Activated CD8-positive, alpha-beta memory T cell treated with anti-CD3 and anti-CD28 coated beads, Interleukin-2, amount 50 U/mL, for 1 hour (primary cell): ENCODE measurements around the gene SAFB.
"Not testable (repeated sequence)": the region's sequence is repeated elsewhere in the genome, so short reads cannot be mapped to it uniquely, and the experiment has no call there.

Experiments used
- DNase-seq: peaks from one replicate; pipeline ENCODE4 v3.0.0-alpha.2; 2020; ENCODE audit errors: extremely low read depth

The SAFB gene

DNA sequence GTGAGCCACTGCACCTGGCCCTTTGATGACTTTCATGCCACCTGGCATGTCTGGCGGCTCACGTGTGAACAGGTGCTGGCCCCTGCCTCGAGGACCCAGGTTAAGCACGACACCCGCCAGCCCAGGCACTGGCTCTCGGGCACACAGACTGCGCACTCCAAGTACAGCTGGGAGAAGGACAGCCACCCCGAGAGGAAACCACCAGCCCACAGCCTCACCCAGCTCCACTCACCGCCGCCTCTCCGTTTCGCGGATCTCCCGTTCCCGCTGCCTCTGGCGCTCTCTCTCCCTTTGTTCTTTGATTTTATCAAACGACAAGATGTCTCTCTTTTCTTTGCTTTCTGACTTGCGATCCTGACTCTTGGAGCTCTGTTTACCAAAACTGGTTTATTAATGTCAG, 27.8 kb upstream of the SAFB start:
- DNase-seq, result no peak

DNA sequence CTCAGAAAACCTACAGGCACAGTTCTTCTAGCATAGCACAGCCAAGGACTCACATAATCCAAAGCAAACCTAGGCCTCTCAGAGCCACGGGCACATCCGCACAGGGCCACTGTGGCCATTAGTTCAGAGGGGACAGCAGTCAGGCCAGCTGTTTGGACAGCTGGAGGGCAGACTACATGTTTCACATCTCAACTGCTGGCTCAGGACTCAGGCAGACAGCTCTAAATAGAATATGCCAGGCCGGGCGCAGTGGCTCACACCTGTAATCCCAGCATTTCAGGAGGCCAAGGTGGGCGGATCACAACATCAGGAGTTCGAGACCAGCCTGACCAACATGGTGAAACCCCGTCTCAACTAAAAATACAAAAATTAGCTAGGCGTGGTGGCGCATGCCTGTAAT, 27.1 kb upstream of the SAFB start:
- DNase-seq, result no peak

DNA sequence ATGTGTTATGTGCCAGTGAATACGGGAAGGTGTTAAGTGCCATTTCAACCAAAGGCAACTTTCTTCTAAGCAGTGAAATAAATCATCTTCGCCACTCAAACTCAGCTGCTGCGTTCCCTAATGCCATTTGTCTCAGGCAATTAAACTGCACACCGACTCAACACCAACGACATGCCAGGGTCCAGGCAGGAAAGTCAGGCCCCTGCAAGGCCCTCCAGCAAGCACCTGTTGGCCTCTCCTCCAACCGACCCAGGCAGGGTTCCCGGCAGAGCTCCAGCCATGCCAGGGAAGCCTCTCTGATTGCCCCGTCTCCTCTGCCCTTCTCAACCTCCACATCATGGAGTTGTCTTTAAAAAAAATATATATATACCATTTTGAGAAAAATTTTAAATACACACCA, 22.1 kb upstream of the SAFB start:
- no peak for DNase-seq

DNA sequence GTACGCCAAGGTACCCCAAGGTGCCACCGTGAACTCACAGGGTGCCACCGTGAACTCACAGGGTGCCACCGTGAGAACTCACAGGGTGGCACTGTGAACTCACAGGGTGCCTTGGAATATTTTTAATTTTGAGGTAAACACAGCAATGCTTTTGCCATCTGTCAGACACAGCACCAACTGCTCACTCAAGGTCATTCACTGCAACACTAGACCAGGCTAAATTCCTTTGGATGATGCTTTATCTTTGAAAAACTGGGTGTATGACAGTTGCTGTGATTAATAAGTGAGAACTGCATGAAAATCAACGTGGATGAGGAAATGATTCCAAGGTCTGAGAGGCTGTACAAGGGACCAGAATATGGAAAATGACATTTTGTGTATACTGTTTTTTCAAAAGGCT, 19.3 kb upstream of the SAFB start:
- no peak for DNase-seq

DNA sequence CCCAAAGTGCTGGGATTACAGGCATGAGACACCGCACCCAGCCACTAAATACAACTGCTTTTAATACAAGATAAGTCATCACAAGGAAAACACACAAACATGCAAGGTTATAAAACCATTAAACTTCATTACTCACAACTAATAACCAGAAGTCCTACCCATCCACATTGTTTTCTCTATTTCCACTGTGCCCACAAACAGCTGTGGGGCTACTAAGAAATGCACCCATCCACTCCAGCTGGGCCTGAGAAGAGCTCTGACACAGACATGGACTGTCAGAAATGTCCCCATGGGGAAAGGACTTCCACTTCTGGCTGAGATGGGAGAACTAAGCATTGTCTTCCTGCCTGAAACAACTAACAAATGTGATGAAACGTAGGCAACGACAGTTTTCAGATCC, 17.5 kb upstream of the SAFB start:
- no peak for DNase-seq

DNA sequence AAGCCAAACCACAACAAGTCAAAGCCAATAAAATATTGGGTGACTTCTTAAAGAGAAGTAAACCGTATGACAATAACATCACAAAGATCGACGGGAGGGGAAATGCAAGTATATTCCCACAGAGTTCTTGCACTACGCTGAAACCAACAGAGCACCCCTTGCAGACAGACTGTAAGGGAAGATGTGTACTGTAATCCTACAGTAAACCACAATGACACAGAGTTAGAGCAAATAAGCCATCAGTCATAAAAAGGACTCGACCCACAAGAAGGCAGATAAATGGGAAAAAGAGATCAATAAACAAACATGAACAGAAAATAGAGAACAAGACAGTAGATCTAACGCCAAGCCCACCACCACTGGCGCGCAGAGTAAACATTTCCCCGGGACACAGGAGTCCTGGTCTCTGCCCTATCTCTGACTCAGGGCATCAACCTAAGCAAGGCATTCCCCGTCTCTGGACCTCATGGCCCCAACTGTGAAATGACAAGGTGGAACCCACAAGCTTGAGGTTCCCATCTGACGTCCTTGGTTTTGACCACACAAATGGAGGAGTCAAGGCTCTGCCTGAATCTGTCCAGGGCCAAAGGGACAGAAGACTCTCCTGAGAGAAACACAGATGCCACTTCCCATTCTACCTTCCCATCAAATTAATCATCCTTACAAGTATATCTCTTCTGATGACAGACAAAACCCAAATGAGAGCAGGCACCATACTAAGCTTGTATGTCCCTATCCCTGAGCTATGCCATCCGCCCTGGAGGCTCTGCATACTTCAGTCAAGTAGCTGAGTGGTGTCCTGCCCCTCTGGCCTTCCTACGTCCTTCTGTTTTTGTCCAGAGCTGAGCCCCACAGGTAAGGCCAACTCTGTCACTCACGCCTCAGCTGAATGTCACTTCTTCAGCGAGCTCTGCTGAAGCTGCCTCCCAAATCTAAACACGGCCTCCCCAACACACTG, 15.3 kb upstream of the SAFB start:
- no peak for DNase-seq

DNA sequence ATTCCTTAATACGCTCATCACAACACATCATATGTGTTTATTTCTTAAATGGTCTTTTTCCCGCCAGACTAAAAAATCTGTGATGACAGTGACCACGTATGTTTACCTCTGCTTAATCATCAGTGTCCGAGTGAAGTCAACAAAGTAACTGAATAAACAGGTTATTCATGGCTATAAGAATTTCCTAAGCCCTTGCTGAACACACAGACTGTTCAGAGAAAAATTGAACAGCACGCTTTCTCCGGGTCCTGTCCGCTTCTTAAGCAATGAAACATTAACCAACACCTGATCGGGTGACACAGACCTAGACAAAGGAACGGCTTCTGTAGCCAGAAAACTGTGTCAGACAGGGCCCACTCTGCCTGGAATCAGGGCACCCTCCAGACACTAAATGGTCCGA, 14.6 kb upstream of the SAFB start:
- DNase-seq, result no peak

DNA sequence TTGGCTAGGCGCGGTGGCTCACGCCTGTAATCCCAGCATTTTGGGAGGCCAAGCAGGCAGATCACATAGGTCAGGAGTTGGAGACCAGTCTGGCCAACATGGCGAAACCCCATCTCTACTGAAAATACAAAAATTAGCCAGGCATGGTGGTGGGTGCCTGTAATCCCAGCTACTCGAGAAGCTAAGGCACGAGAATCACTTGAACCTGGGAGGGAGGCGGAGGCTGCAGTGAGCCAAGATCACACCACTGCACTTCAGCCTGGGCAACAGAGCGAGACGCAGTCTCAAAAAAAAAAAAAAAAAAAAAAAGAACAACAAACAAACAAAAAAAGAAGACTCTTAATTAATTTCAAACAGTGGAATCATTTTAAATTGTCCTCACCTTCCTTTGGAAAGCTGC, 14.1 kb upstream of the SAFB start:
- not testable (repeated sequence) for DNase-seq

DNA sequence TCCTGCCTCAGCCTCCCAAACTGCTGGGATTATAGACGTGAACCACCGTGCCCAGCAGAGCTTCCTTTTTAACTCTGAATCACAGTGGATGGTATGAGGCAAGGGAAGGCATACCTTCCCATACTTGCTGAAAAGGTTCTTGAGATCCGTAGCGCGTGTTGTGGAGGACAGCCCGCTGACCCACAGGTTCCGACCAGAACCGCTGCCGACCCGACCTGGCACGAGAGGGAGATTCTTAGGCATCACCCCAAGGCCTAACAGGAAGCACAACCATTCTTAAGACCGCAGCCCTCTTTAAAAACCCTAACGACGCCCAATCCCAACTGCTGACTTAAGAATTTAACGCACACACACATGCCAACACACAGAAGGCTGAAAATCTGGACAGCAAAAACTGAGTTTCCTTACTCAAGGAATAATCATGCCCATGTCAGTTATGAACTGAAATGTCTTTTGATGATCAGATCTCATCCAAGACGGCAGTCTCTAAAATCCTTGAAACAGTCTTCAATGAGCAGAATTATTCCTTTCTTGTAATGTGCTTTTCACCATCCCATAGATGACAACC, 12.9 kb upstream of the SAFB start:
- no peak for DNase-seq

DNA sequence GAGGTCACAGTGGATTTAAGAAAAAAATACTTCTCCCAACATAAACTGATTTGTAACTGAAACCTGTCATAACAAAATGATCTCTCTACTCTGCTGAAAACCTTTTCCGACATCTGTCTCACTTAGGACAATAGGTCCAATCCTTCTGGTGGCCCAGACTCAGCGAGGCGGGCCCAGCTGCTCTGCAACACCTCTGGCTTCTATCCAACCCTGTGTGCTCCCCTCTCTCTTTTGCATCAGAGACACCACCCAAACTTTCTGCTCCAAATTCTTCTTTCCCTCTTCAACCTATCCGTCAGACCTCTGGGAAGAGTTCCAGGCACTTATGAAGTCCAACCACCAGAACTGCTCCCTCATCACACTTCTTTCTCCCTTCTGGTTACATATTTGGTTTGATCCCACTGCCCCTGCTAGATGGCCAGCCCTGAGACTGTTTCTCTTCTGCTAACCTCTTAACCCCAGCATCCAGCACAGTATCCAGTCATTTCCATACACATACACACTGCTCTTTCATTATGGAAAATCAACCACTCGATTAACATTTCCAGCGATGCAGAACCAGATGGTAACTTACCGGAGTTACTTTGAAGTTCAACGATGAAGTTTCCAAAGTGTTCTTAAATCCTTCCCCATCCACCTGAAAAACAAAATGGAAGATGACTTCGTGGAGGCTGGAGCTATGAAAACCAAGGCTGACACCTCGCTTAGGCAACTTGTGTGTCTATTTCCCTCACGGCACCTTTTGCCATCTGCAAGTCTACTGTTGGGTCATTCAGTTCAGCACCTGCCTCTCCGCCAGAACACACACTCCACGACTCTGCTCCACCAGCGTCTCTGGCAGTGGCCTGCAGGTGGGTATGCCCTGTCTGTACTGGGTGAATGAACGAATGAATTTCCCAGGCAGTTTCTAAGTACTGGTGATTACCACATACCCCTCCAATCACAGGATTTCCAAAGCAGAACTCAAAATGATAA, 9.7 kb upstream of the SAFB start:
- no peak for DNase-seq

DNA sequence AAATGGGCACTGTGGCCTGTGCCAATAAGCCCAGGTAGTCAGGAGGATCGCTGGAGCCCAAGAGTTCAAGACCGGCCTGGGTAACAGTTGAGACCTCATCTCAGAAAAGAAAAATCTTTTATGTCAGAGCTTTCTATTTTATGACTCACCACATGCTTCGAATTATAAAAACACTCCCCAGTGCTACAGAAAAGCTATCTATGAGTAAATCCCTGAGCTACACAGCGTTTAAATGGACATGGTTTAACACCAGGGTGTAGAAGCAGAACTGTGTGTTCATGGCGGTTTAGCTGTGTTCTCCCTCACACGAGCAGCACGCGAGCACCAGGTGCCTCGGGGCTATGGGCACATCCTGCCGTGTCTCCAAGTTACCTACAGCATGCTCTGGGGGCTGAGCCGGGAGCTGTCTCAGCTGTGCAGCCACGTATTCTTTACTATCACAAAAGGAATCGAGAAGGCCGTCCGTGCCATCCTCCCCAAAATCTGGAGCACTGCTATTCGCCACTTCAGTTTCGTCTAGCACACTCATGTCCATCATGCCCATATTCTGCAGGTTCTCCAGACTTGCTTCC, 7.0 kb upstream of the SAFB start:
- no peak for DNase-seq

DNA sequence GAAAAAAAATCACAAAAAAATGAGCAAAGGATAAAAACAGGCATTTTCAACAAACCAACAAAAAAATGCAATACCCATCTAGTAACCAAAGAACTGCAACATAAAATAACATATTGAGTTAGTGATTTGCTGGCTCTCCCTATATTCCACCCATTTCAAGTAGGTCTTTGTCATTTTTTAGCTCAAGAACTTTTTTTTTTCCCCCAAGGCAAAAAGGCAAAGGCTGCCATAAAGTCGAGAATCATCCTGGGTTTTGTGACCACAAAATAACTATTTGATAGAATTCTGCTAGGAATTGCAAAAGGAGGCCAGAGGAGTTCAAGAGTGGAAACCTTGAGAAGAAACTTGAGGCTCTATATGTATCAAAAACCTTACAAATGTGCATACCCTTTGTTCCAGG, 5.8 kb upstream of the SAFB start:
- DNase-seq, result no peak

DNA sequence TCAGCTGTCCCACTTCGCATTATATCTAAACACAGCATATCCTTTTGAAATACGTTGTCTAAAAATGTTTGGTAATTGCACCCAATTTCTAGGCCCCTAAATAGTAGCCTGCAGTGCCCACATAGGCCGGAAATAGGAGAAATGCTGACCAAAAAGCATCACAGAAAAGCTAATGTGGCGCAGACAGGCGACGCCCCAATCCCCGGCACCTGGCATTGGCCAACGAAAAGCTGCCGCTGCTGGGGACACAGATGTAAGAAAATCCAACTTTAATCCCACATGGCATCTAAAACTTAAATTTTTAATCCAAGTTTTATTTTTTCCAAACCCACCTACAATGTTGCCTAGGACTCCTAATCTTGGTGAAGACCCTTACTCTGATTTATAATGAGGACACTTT, 4.3 kb upstream of the SAFB start:
- DNase-seq, result no peak

DNA sequence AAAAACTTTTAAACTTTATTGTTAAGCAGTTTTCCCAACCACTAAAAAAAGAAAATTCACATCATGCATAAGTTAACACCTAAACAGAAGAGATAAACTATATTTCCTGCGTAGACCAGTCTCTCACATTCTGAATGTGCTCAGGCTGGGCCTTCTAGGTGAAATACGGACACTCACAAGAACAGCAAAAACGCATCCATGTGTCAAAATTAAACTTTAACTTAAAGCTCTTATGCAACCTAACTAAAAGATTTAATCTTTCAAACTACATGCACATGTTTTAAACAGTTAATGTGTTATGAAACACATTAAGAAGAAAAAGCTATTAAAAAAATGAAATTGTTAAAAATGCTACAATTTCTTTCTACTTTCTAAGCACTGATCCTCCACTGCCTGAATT, 2.9 kb upstream of the SAFB start:
- DNase-seq, result no peak

DNA sequence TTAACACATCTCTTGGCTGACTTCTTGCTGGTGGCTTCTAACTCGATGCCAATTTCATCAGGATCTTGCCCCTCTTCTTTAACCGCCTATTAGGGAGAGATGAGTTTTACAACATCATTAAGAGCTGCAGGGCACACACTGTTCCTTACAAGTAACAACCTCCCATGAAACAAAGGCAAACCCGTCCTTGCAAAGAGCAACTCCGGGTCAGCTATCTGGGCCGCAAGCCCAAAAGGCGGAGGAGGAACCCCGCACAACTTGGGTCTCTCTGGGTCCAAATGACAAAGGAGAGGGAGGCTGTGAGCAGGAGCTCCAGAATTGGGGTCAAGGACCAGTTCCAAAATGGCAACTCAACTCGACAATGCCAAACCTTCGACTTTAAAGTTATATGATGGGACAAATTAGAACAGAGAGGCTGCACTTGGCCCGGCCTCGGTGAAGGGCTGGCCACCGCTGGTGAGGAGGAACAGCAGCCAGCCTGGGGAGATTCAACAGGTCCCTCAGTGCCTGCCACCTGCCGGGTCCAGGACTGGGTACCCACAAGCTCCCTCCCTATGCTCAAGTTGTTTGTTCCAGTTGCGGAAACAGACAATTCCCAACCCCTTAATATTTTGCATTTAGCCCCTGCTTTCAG, 1.5 kb upstream of the SAFB start:
- DNase-seq, result no peak

DNA sequence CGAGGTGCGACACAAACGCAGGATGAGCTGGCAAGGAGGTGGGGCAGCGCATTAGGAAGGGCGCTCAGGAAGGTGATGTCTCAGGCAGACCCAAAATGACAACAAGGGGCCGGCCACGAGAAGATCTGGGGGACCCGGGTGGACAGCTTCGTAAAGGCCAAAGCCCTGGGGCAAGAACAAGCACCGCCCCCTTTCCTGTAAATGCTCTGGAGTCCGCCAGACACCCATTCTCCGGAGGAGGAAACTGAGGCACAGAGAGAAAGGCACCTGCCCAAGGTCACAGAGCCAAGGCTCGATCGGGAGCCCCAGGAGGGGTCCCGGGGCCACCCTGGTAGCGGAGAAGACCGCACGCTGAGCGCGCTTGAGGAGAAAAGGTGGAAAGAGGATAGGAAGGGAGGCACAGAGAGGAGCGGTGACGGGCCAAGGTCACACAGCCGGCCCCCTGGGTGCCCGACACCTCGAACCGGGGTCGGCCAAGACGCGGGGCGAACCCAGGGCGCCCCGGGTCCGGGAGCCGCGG, 878 bp upstream of the SAFB start:
- no peak for DNase-seq

DNA sequence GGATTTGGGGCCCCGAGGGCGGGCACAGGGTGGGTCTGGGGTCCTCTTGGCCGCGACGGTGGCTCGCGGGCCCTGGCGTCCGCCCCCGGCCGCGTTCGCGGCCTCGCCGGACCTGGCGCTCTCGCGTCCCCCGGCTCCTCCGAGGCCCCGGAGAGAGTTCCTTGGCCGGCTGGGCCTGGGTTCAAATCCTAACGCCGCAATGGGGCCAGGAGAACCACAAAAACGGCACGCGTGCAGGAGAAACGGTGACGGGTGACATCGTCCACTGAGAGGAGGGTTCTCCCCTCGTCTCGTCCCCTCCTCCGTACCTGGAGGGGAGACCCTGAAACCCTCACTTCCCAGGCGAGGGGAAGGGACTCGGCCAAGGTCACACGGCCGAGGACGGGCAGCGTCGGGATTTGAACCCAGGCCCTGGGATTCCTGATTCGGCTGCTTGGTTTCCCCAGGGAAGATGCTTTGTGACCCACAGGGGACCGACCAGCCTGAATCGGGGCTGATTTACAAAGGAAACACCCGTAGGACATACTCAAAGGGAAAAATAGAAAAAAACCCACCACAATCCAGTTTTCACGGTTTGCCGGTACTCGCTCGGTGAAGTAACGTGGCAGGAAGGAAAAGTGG, 624 bp downstream of the SAFB start:
- DNase-seq, result no peak

DNA sequence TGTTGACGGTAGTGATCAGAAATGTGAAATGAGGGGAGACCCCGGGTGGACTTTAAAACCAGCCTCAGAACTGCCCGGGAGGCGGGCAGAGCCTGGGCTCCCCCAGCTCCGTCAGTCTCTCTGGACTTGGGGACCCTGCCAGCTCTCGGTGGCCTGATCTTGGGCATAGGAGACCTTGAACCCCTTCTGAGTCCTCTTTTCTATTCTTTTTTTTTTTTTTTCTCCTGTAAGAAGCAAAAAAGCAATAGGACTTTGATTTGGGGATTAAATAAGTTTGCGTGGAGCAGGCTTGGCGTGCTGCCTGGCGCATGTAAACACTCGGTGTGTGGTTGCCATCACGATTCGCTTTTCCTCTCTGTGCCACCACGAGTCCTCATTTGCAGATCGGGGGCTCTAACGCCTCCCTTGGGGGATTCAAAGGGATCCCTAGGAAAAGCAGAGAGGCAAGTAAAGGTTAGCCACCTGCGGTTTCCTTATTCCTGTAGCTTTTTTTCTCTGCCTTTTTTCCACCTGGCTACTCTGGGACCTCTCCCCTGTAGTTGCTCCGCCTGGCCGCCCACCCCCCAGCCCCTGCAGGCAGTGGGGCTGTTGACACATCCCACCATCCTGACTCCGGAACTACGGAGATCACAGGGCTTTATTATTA, 1.3 kb downstream of the SAFB start:
- DNase-seq, result no peak

DNA sequence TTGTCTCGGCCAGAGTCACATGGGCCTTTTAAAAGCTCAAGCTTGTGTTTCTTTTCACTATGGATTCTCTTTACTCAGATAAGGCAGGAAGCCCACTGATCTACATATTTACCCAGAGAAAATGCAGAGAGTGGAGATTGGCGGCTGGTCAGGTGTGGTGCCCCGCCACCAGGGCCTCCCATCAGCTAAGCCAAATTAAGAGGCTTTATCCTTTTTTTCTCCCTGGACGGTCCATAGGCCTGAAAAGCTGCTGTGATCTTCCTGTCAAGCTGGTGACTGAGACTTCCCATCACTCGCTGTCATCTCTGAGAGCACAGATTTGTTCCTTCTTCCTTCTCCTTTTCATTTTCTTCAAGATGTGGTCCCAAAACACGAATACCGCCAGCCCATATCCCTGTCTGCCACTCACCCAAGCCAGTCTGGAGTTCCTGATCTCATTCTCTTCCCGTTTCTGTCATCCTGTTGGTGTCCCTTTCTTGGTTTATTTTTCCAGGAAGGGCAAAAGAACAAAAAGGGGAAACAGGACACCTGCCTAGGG, 1.9 kb downstream of the SAFB start:
- DNase-seq, result no peak

DNA sequence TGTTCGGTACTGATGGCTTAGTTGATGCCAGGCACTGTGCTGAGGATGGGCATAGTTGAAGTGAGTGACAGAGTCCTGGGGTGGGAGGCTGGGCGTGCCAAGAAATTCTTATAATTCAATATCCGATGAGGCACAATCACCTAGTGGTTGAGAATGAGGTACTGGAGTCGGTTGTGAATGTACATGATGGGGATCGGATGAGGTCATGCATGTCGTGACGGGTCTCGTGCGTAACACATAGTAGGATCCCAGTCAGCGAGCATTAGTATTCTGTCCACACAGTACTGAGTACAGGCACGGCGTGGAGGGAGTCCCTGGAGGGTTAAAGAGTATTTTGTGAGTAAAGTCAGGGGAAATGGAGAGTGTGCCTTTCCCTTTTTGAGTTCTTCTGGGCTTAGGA, 2.8 kb downstream of the SAFB start:
- no peak for DNase-seq
